Adipose tissue (tissue), 3 donors: ENCODE measurements around the gene STYXL1. TPM values are rescaled to one million over a fixed set of nuclear protein-coding genes. Genes with fewer than 3 reads are reported as not detected.

ENCODE experiments used
- H3K27ac ChIP-seq: one replicate; pipeline ENCODE4 v1.5.1; 2013; ENCODE audit warnings: low read depth, low read length
- WGBS, 3 donors: extraction: QIAGEN DNeasy Blood & Tissue Kit; methylation state at CpG; one replicate each; pipeline ENCODE4 v1.1.7; 2013; 5-methylcytosine and 5-hydroxymethylcytosine counted together
- polyA plus RNA-seq, 3 donors: library from polyadenylated mRNA; stranded (reverse); fragments of 200-250 nt; gene quantifications; one replicate each; pipeline ENCODE4 v1.2.3, GENCODE V29; 2013
- donor health status: healthy with polysubstance abuse.
- donor health status: Bipolar disorder and iron deficiency.
- donor health status: healthy.

Gene STYXL1
- polyA plus RNA-seq, 3 donors = 19.1 to 43.9 (median 34.9) TPM

DNA sequence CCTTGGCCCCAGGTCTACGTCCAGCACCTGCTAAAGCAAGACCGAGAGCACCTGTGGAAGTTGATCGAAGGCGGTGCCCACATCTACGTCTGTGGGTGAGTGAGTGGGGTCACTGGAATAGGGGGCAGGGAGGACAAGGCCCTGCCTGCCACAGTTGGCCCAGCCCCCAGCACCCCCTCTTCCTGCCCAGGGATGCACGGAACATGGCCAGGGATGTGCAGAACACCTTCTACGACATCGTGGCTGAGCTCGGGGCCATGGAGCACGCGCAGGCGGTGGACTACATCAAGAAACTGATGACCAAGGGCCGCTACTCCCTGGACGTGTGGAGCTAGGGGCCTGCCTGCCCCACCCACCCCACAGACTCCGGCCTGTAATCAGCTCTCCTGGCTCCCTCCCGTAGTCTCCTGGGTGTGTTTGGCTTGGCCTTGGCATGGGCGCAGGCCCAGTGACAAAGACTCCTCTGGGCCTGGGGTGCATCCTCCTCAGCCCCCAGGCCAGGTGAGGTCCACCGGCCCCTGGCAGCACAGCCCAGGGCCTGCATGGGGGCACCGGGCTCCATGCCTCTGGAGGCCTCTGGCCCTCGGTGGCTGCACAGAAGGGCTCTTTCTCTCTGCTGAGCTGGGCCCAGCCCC is 61.5 kb downstream of the STYXL1 start:
- H3K27ac ChIP-seq = no peak overlapping the region
- 84 to 89% (median 89%) methylated on average over 19 to 20 of the region's 20 CpGs for WGBS, 3 donors

- WGBS, 3 donors = 83 to 87% (median 84%) methylated on average over 40 to 41 of the region's 41 CpGs
- no peak overlapping the region for H3K27ac ChIP-seq
Measured at GRCh38 chr7:75985518-75986146, 62.2 kb downstream of the STYXL1 start.

- WGBS, 3 donors = 87 to 89% (median 88%) methylated on average over 16 to 21 of the region's 21 CpGs
Measured at GRCh38 chr7:75985009-75985517, 62.7 kb downstream of the STYXL1 start.

DNA sequence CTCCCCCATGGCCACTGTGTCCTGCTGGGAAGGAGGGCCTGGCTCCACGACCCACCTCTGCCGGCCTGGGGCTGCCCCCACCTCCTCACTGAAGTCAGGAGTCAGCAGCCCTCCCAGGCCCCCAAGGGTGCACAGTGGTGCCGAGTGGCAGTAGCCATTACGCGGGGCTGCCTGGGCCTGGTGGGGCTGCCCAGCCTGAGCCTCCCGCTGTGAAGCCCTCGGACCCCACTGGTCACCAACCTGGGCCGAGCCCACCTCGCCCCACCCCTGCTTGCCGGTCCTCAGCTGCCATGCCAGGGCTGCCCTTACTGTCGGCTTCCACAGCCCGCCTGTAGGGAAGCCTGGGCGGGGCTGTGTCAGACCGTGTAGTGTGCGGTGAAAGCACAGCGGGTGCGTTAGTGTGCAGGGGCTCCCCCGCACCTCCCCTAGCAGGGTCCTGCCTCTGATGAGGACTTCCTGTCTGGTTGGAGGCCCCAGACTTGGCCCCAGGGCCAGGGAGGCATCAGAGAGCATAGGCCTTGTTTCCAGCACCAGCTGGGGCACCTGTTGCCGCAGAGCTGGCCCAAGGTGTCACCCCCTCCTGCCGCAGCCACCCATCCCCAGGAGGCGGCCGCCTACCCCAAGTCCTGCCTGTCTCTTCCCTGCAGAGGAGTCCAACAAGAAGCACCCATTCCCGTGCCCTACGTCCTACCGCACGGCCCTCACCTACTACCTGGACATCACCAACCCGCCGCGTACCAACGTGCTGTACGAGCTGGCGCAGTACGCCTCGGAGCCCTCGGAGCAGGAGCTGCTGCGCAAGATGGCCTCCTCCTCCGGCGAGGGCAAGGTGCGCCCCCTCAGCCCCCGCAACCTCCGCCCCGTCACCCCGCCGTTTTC is 63.4 kb downstream of the STYXL1 start:
- 92 to 93% (median 93%) methylated on average over 44 of the region's 44 CpGs for WGBS, 3 donors
- H3K27ac ChIP-seq = no peak overlapping the region

More at GRCh38 chr7:75985009-75985517, 62.7 kb downstream of the STYXL1 start:
- H3K27ac ChIP-seq = no peak overlapping the region

DNA sequence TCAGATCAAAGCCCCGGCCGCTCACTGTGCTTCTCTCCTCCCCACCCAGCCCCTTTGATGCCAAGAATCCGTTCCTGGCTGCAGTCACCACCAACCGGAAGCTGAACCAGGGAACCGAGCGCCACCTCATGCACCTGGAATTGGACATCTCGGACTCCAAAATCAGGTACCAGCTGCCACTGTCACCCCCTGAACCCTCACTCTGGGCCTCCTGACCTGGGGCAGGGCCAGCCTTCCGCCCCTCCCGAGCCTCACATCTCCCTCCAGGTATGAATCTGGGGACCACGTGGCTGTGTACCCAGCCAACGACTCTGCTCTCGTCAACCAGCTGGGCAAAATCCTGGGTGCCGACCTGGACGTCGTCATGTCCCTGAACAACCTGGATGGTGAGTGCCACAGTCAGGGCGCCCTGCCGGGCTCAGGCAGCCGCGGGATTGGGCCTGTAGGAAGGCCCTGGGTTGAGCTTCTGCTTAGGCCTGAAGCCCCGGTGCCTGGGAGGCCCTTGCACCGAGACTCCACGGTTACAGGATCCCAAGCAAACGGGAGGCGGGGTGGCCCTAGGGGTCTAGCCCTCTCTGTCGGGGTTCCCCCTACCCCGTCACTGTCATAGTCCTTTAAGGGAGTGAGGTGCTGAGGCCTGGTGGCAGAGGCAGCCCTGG is 64.2 kb downstream of the STYXL1 start:
- 85 to 95% (median 91%) methylated on average over 26 of the region's 26 CpGs for WGBS, 3 donors
- no peak overlapping the region for H3K27ac ChIP-seq

DNA sequence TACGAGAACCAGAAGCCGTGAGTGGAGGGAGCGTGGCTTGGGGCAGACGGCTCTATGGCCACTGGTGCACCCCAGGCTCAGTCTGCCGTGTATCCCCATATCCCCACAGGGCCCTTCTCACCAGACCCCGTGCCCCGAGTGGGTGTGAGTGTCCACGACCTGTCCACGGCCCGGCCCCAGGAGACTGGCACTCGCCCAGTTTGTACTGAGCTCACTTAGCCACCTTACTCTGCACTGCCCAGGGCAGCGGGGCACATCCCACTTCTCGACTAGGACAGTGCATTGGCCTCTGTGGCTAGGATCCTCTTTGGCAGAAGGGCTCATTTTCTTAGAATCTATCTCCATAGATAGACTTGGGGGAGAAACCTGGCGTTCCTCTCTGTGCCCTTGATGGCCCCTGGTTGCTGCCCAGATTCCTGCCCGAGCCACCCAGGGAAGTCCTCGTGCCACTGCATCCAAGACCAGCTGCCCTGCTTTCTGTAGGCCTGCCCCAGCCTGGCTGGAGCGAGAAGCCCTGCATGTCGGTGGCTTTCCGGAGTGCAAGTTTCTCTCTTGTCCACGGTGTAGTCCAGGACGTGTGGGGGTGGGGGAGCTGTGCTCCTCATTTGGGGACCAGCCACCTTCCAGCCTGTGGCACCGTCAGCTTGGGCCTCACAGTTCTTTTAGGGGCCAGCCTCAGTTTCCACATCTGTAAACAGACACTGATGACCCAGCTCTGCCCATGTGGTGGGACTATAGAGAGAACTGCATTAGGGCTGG is 65.3 kb downstream of the STYXL1 start:
- 90 to 92% (median 91%) methylated on average over 22 of the region's 22 CpGs for WGBS, 3 donors
- H3K27ac ChIP-seq = no peak overlapping the region

DNA sequence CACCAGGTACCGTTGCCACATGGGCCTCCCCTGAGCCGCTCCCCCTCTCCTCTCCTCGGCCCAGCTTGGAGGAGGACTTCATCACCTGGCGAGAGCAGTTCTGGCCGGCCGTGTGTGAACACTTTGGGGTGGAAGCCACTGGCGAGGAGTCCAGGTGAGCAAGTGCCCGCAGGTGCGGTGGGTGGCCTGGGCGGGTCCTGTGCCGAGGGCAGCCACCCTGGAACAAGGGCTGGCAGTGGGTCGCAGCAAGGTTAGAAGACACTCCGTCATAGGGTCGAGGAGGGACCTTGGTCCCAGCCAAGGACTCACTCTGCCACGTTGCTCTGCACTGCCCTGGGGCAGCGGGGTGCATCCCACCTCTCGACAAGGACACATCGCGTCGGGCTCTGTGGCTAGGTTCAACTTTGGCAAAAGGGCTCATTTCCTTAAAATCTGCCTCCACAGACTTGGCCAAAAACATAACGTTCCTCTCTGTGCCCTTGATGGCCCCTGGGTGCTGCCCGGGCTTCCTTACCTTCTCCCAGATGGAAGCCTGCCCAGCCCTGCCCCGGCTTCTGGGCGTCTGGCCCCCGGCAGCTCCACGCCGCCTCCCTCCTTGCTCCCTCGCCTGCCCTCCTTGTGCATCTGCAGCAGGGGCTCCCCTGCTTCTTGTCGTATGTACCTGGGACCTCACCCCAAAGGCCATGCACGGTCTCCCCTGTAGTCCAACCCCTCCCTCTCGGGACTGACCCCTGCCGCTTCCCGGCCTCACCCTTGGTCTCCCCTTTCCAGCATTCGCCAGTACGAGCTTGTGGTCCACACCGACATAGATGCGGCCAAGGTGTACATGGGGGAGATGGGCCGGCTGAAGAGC is 66.1 kb downstream of the STYXL1 start:
- 86 to 91% (median 89%) methylated on average over 36 to 38 of the region's 38 CpGs for WGBS, 3 donors
- H3K27ac ChIP-seq = no peak overlapping the region

DNA sequence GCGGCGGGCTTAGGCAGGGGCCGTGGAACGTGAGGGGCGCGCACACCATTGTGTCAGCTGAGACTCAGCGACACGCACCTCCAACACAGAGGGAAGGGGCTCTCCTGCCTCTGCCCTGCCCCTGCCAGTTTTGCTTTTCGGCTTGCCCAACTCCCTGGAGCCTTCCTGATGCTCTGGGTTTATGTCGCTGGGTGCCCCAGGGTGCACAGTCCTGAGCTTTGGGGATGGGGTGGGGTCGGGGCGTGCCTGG is 66.7 kb downstream of the STYXL1 start:
- 87 to 90% (median 89%) methylated on average over 10 to 12 of the region's 12 CpGs for whole genome bisulfite sequencing, 3 donors

GRCh38 chr7:75980430-75981202 is 67.2 kb downstream of the STYXL1 start:
- no peak overlapping the region for H3K27ac ChIP-seq
- 85 to 89% (median 88%) methylated on average over 28 to 29 of the region's 29 CpGs for WGBS, 3 donors

More for the DNA sequence above, 66.7 kb downstream of the STYXL1 start:
- no peak overlapping the region for H3K27ac ChIP-seq

DNA sequence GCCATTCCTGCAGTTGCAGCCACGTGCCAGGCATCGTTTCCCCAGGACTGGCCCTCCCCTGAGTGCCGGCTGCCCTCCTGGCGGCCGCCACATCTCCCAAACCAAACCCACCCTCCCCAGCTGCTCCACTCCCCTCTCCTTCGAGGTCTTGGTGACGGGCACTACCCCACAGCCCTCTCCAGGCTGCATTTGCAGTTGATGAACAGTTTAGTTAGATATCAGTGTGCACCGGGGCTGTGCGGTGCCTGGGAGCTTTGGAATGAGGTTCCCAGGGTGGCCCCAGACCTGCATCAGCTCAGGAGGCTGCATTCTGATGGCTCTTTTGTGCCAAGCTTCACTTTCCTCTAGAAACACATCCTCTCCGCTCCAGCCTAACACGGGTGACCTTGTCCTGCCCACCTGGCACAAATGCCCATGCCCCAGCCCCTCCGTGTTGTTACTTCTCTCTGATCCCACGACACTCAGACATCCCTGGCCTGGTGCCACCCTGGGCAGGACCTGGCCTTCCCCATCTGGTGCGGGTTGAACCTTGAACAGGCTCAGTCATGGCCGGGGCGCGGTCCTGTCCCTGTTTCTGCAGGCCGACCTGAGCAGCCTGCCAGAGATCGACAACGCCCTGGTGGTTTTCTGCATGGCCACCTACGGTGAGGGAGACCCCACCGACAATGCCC is 67.9 kb downstream of the STYXL1 start:
- H3K27ac ChIP-seq = no peak overlapping the region
- 72 to 88% (median 83%) methylated on average over 22 of the region's 22 CpGs for WGBS, 3 donors

DNA sequence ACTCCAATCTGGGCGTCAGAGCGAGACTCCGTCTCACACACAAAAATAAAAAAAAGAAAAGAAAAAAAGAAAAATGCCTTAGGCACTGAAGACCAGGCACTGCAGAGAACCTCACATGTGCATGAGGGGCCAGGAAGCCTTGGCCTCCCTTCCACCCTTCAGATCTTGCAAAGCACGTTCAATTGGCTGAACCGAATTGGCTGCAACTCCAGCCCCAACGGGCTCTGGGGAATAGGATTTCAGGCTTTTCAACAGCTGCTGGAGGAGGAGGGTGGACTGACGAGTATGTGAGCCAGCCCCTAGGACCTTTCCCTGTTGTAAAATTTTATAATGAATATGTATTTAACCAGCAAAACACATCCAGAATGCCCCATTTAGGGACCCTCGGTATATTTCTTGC is 70.1 kb downstream of the STYXL1 start:
- no peak overlapping the region for H3K27ac ChIP-seq
- whole genome bisulfite sequencing, 3 donors = 54 to 71% (median 63%) methylated on average over 8 of the region's 8 CpGs

DNA sequence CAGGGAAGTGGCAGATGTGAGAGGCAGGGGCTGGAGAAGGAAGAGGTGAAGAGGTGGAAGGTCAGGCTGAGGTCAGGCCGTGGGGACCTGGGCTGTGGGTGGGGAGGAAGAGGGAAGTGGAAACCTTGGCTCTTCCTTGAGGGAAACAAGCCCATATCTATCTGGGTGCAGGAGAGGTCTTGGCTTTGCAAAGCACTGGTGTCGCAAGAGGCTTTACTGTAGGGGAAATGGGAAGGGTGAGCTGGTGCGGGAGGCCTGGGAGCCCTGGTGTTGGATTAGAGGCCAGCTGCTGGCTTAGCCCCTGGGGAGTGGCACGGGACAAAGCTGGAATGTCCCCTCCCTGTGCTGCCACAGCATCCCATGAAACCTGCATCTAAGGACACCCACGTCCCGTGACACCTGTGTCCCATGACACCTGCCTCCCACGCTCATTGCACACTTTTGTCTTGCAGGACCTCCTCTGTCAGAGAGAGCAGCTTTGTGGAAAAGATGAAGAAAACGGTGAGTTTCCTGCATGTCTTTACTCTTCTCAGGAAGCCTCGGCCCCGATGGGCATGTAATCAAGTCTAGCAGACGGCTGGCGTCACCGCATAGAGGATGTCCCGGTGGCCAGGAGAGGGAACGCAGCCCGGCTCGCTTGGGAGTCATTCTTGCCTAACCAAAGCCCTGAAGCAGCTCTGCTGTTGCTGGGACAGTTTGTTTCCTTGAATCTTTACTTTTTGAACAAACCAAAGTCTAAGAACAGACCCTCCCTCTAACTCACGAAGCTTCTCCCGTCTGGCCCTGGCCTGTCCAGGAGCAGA is 75.6 kb downstream of the STYXL1 start:
- WGBS, 3 donors = 40 to 70% (median 46%) methylated on average over 19 of the region's 19 CpGs
- H3K27ac ChIP-seq = peak overlapping the region; percentile 26

- WGBS, 3 donors = 68 to 80% (median 74%) methylated on average over 14 of the region's 14 CpGs
- H3K27ac ChIP-seq = peak overlapping the region; percentile 26
Measured at GRCh38 chr7:75971309-75971960, 76.4 kb downstream of the STYXL1 start.

- H3K27ac ChIP-seq = no peak overlapping the region
- WGBS, 3 donors = 94 to 95% (median 95%) methylated on average over 30 of the region's 30 CpGs
Measured at GRCh38 chr7:75969704-75970498, 77.9 kb downstream of the STYXL1 start.
